Natural killer cell (primary cell): Measurements from ENCODE around the gene SPECC1. TPM values are rescaled to one million over a fixed set of nuclear protein-coding genes. Genes with fewer than 3 reads are reported as not detected.

Experiments
- ATAC-seq, 3 donors: fragments of 150-1000 bp in 2 of 3; fragments of 200-7000 bp in 1 of 3; cut with Tn5 transposase; 1 replicate in 1 of 3; 2 replicates in 2 of 3; pipeline ENCODE4 v1.10.0; 2021; ENCODE audit warnings: mild to moderate bottlenecking in 2 of 3, moderate library complexity in 2 of 3
- DNase-seq, 2 donors: peaks; one replicate each; pipeline versions ENCODE4 v3.0.0 to v3.0.0-alpha.2; 2013 to 2021; ENCODE audit warnings: mixed read lengths in 1 of 2
- H3K27ac ChIP-seq: one replicate; pipeline ENCODE4 v1.5.1; 2013; ENCODE audit warnings: mild to moderate bottlenecking, low read length
- H3K27me3 ChIP-seq: one replicate; pipeline ENCODE4 v1.6.1; 2013; ENCODE audit warnings: low read length; ENCODE audit not compliant: control insufficient read depth, insufficient read depth
- H3K36me3 ChIP-seq: one replicate; pipeline ENCODE4 v1.6.1; 2013; ENCODE audit warnings: low read length; ENCODE audit not compliant: control insufficient read depth, insufficient read depth
- H3K4me1 ChIP-seq: one replicate; pipeline ENCODE4 v1.6.1; 2013; ENCODE audit warnings: low read length; ENCODE audit not compliant: control insufficient read depth, insufficient read depth
- H3K4me3 ChIP-seq: one replicate; pipeline ENCODE4 v1.5.1; 2013; ENCODE audit warnings: low read length
- H3K9me3 ChIP-seq: one replicate; pipeline ENCODE4 v1.6.1; 2013; ENCODE audit warnings: low read length; ENCODE audit not compliant: control insufficient read depth, insufficient read depth
- H3K27ac Mint-ChIP-seq, 2 donors: one replicate each; pipeline ENCODE4 v1.8.0; 2022; ENCODE audit warnings: mild to moderate bottlenecking in 2 of 2, mixed read lengths in 2 of 2, moderate library complexity in 1 of 2
- H3K27me3 Mint-ChIP-seq, 2 donors: one replicate each; pipeline ENCODE4 v1.8.0; 2022; ENCODE audit warnings: low read depth in 2 of 2, mixed read lengths in 2 of 2
- H3K36me3 Mint-ChIP-seq: one replicate; pipeline ENCODE4 v1.8.0; 2022; ENCODE audit warnings: mixed read lengths
- H3K4me1 Mint-ChIP-seq, 2 donors: one replicate each; pipeline ENCODE4 v1.8.0; 2022; ENCODE audit warnings: mixed read lengths in 2 of 2
- H3K4me3 Mint-ChIP-seq: one replicate; pipeline ENCODE4 v1.8.0; 2022; ENCODE audit warnings: mild to moderate bottlenecking, moderate library complexity, mixed read lengths
- H3K9me3 Mint-ChIP-seq, 2 donors: one replicate each; pipeline ENCODE4 v1.8.0; 2022; ENCODE audit warnings: mixed read lengths in 2 of 2
- CTCF ChIP-seq: fragments of 200-600 bp; IDR thresholded peaks from one replicate; pipeline ENCODE4 v1.8.0; 2022; ENCODE audit warnings: antibody characterized with exemption
- WGBS: methylation state at CpG from one replicate; pipeline ENCODE4 v1.1.7; 2013; ENCODE audit warnings: missing lambda C conversion rate; ENCODE audit not compliant: insufficient coverage; 5-methylcytosine and 5-hydroxymethylcytosine counted together
- intact Hi-C: fragments of 100-400 bp; cut with micrococcal nuclease; formaldehyde crosslinking; loops from one replicate; pipeline ENCODE4 v1.14.2; 2022
- total RNA-seq, 4 donors: library from RNA; stranded (reverse); fragments of 120-200 nt in 1 of 4; gene quantifications; one replicate each; pipeline versions ENCODE4 v1.2.3 to v1.2.4, GENCODE V29; 2013 to 2022

Gene SPECC1
- total RNA-seq, 3 donors from 2014 or later (not counting 1 experiment from before 2014, with no cell fraction given) = 29.3 to 45.1 (median 37.2) TPM

- H3K27ac ChIP-seq = no peak overlapping the region
- no peak overlapping the region for H3K27ac Mint-ChIP-seq
- no peaks in the 10 kb centered on the region for H3K36me3 ChIP-seq
- H3K4me3 Mint-ChIP-seq = no peak overlapping the region
- DNase-seq (no peak), ATAC-seq (no peak)
- TF ChIP-seq CTCF = no peak
- intact Hi-C loops = no loop called here
- no peaks in the 10 kb centered on the region for H3K9me3 ChIP-seq
- no peak overlapping the region for H3K4me3 ChIP-seq
- WGBS = 75% methylated on average over 5 of the region's 6 CpGs
- no peaks in the 10 kb centered on the region for H3K36me3 Mint-ChIP-seq
- no peaks in the 10 kb centered on the region for H3K27me3 Mint-ChIP-seq
- H3K4me1 Mint-ChIP-seq = peaks cover 21 to 37% of the 10 kb centered on the region in 2 donors
- H3K4me1 ChIP-seq = peaks cover 4% of the 10 kb centered on the region
- no peaks in the 10 kb centered on the region for H3K27me3 ChIP-seq
- H3K9me3 Mint-ChIP-seq = no peaks in the 10 kb centered on the region
These were observed 78.5 kb downstream of the SPECC1 start for GRCh38 chr17:20087538-20088250.

GRCh38 chr17:20089756-20090547 lies 80.8 kb downstream of the SPECC1 start:
- Mint-ChIP-seq H3K4me1 (peaks cover 27 to 38% of the 10 kb centered on the region in 2 donors), H3K27me3 (no peaks in the 10 kb centered on the region), H3K4me3 (no peak overlapping the region), H3K36me3 (no peaks in the 10 kb centered on the region), H3K27ac (peak overlapping the region in 1 of 2 donors; percentile 5), H3K9me3 (no peaks in the 10 kb centered on the region)
- 69% methylated on average over 10 of the region's 15 CpGs for WGBS
- no peak for TF ChIP-seq CTCF
- Histone ChIP-seq H3K4me3 (no peak overlapping the region), H3K4me1 (peaks cover 4% of the 10 kb centered on the region), H3K36me3 (no peaks in the 10 kb centered on the region), H3K27ac (no peak overlapping the region), H3K9me3 (no peaks in the 10 kb centered on the region), H3K27me3 (no peaks in the 10 kb centered on the region)
- ATAC-seq (no peak), DNase-seq (no peak)
- intact Hi-C loops = no loop called here

- Histone ChIP-seq H3K4me3 (no peak overlapping the region), H3K27ac (no peak overlapping the region), H3K9me3 (no peaks in the 10 kb centered on the region), H3K27me3 (no peaks in the 10 kb centered on the region), H3K4me1 (peaks cover 4% of the 10 kb centered on the region), H3K36me3 (no peaks in the 10 kb centered on the region)
- Mint-ChIP-seq H3K4me1 (peaks cover 31 to 36% of the 10 kb centered on the region in 2 donors), H3K36me3 (no peaks in the 10 kb centered on the region), H3K9me3 (no peaks in the 10 kb centered on the region), H3K27me3 (no peaks in the 10 kb centered on the region), H3K27ac (no peak overlapping the region), H3K4me3 (no peak overlapping the region)
- intact Hi-C loops = no loop called here
- DNase-seq = no peak
- no peak for TF ChIP-seq CTCF
- 88% methylated on average over 19 of the region's 19 CpGs for WGBS
- ATAC-seq = no peak
These were observed 82.2 kb downstream of the SPECC1 start for GRCh38 chr17:20091174-20092029.
